Measurements from ENCODE around the gene GSN.

The GSN gene

DNA sequence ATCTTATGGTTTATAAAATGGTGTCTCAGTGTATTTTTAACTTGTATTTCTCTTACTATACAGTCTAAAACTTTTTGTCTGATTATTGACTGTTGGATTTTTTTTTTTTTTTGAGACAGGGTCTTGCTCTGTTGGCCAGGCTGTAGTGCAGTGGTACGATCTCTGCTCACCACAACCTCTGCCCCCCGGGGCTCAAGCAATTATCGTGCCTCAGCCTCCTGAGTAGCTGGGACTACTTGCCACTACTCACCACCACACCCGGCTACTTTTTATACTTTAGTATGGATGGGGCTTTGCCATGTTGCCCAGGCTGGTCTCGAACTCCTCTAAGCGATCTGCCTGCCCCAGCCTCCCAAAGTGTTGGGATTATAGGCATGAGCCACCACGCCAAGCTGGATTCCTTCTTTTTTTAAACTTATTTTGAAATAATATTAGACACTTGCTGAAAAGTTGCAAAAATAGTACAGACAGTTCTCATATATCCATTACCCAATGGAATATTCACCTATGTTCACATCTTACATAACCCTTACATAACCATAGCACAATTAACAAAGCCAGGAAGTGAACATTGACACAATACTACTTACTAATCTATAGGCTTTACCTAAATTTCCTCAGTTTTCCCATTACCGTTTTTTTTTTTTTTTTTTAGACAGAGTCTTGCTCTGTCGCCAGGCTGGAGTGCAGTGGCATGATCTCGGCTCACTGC lies 54.9 kb downstream of the GSN start:
- FAIRE-seq: no peak

DNA sequence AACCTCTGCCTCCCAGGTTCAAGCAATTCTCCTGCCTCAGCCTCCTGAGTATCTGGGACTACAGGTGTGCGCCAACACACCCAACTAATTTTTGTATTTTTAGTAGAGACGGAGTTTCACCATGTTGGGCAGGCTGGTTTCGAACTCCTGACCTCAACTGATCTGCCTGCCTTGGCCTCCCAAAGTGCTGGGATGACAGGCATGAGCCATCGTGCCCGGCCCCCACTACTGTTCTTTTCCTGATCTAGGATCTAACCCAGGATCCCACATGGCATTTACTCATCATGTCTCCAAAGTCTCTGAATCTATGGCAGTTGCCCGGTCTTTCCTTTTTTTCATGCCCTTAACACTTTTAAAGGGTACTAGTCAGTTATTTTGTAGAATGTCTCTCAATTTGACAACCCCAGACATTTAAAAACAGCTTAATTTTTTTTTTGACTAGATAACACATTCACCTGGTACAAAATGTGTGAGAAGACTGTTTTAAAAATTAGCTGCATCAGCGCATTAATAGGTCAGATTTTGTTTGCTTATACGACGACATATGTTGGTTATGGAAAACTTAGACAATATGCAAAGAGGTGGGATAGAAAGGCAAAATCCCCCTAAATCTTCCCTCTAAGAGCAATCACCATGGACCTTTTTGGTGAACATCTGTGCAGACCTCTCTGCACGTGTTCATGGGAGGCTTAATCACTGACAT lies 55.6 kb downstream of the GSN start:
- DNase-seq (ENCODE audit: low spot score) (no peak), FAIRE-seq (no peak)

More for the DNA sequence above, 54.9 kb downstream of the GSN start:
- DNase-seq (ENCODE audit: low spot score): no peak

DNA sequence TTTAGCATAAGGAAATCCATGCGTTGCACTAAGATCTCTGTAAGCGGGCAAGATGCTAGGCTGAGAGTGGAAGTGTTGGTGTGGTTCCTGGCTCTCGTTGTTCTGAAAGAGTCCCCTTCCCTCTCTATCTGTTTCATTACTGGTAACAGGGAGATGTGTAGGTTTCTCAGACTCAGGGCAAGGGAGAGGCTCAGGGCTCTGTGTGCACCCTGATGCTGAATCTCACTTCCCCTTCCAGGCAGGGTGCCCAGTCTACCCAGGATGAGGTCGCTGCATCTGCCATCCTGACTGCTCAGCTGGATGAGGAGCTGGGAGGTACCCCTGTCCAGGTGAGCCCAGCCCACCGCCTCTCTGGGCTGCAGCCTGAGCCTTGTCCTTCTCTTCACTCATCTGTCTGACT lies 56.4 kb downstream of the GSN start:
- FAIRE-seq (no peak), DNase-seq (ENCODE audit: low spot score) (no peak)

DNA sequence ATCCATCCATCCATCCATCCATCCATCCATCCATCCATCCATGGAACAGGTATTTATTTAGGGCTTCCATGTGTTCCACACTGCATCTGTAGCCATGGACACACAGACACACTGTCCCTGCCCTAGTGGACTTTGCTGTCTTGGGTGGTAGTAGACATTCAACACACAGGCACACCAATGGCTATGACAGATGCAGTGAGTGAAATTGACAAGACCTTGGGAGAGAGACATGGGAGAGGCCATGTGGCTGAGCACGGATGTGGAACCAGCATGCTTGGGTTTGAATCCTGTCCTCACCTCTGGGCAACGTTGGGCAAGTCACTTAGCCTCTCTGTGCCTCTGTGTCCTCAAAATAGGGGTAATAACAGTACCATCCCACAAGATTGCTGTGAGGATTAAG lies 56.8 kb downstream of the GSN start:
- DNase-seq (ENCODE audit: low spot score) (no peak), FAIRE-seq (no peak)

DNA sequence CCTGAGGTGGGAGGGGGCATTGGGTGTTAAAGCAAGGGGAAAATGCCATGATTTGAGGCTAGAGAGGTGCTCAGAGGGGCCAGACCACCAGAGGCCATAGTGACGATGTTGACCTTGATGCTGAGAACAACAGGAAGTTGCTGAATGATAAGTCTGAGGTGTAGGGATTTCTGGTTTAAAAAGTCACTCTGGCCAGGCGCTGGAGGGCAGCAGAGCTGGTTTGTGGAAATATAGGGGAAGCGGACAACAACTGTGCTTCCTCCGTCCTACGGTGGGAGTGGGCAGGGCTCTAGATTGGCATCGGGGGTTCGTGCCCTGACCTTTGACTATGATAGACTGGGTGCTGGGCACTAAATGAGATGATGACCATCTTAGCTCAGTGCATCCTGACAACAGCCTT lies 57.4 kb downstream of the GSN start:
- no peak for DNase-seq (ENCODE audit: low spot score)
- no peak for FAIRE-seq

DNA sequence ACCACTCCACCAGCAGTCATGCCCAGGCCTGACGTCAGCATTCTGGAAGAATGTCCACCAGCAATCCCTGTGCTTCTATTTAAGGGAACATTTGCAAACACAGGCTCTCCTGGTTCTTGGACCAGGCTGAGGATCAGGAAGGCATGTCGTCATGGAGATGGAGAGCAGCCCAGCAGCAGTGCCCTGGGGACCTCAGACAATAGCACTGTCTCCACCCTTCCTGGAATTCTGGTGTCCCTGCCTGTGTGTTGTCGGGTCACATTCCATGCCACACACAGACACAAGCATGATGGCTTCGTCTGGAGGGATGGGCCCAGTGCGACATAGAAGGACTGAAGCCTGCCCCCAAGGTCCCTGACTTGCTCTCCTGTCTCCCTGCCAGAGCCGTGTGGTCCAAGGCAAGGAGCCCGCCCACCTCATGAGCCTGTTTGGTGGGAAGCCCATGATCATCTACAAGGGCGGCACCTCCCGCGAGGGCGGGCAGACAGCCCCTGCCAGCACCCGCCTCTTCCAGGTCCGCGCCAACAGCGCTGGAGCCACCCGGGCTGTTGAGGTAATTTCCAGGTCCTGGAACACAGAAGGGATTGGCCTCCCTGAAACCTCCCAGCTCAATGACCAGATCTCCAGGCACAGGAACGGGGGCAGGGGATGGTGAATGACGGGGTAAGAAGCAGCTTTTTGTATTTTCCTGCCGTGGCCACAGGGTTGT lies 58.3 kb downstream of the GSN start:
- FAIRE-seq (no peak), DNase-seq (ENCODE audit: low spot score) (peak; percentile 29)

DNA sequence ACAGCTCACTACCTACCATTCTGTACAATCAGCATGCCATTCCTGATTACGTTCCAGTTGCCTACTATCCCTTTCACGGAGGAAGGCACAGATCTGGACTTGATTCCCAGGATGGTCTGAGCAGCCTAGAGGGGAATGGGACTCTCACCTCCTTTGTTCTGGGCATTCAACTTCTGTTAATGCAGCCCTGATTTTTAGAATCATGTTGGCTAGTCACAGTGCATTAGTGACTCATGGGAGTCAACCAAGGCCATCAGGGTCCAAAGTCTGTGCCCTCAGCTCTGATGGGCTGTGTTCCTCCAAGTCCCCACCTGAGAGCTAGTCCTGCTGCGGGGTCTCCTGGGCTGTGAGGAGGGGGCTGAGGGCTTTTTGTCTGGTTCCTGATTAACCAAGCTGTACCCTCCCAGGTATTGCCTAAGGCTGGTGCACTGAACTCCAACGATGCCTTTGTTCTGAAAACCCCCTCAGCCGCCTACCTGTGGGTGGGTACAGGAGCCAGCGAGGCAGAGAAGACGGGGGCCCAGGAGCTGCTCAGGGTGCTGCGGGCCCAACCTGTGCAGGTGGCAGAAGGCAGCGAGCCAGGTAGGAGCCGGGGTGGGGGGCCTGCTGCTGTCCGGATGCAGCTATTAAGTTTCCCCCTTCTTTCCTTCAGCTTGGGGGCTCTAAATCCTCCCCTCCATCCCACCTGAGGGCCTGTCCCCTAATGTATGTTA lies 59.1 kb downstream of the GSN start:
- DNase-seq (ENCODE audit: low spot score): no peak
- FAIRE-seq: no peak

DNA sequence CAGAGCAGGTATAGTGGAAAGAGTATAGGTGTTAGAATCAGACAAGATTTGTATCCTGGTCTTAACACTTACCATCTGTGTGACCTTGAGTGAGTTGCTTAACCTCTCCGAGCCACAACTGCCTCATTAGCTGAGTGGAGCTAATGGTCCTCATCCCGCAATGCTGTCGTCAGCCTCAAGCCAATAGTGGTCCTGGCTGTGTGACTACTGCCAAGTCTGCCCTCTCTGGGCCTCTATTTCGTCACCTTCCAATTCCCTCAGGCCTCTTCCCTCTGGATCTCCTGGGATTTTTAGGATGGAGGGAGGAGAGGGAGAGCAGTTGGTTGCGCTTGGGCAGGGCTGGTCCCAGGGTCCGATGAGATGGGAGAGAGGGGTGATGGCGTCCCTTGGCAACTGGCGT lies 60.5 kb downstream of the GSN start:
- DNase-seq (ENCODE audit: low spot score): no peak
- no peak for FAIRE-seq

DNA sequence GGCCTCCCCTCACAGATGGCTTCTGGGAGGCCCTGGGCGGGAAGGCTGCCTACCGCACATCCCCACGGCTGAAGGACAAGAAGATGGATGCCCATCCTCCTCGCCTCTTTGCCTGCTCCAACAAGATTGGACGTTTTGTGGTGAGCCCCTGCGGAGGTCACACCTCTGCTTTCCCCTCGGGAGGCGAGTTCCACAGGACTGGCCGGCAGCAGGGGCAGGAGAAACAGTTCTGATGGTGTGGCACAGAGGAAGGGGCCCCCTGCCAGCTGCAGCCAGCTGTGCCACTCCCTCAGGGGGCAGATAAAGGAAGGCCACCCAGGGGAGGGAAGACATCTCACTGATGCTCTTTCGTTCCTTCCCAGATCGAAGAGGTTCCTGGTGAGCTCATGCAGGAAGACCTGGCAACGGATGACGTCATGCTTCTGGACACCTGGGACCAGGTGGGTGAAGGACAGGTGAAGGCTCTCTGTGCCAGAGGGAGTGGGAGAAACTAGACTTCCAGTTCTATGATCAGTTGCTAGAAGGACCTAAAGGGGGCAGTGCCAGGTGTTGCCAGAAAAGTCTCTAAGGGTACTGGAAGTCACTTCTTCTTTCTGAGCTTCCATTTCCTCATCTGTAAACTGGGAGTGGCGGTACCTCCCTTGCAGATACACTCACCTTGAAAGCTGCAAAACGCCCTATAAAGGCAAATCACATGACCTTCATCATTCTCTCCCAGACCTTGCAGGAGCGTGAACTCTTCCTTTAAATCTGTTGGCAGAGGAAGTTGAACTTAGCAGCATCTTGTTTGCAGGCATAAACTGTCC lies 61.1 kb downstream of the GSN start:
- FAIRE-seq (no peak), DNase-seq (ENCODE audit: low spot score) (no peak)

DNA sequence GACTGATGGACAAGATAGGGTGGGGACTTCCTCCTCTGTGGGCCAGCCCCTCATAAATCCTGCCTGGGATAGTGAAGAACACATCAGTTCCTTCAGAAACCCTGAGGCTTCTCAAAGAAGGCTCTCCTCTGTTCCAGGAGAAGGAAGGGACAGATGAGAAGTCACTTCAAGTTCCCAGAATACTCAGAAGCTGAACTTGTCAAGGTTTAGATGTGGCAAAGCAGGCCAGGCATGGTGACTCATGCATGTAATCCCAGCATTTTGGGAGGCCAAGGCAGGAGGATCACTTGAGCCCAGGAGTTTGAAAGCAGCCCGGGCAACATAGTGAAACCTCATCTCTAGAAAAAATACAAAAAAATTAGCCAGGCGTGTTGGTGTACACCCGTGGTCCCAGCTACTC lies 63.6 kb downstream of the GSN start:
- no peak for FAIRE-seq
- DNase-seq (ENCODE audit: low spot score): no peak

DNA sequence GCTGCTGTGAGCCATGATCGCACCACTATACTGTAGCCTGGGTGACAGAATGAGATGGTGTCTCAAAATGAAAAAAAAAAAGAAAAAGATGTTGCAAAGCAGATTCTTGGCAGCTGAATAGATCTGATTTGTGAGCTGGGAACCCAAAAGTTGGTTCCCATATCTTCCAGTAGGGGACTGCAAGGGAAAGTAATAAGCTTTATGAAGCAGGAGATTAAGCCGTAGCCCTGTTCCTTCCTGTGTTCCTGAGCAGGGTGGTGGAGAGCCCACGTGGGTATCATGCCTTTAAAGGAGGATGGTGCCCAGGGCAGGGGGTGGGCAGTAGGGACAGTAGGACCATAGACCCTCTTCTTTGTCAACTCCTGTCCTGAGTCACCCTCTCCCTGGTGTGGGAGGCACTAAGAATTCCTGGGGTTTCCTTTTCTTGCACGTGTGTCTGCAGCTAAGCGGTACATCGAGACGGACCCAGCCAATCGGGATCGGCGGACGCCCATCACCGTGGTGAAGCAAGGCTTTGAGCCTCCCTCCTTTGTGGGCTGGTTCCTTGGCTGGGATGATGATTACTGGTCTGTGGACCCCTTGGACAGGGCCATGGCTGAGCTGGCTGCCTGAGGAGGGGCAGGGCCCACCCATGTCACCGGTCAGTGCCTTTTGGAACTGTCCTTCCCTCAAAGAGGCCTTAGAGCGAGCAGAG lies 64.2 kb downstream of the GSN start:
- FAIRE-seq: no peak
- no peak for DNase-seq (ENCODE audit: low spot score)

DNA sequence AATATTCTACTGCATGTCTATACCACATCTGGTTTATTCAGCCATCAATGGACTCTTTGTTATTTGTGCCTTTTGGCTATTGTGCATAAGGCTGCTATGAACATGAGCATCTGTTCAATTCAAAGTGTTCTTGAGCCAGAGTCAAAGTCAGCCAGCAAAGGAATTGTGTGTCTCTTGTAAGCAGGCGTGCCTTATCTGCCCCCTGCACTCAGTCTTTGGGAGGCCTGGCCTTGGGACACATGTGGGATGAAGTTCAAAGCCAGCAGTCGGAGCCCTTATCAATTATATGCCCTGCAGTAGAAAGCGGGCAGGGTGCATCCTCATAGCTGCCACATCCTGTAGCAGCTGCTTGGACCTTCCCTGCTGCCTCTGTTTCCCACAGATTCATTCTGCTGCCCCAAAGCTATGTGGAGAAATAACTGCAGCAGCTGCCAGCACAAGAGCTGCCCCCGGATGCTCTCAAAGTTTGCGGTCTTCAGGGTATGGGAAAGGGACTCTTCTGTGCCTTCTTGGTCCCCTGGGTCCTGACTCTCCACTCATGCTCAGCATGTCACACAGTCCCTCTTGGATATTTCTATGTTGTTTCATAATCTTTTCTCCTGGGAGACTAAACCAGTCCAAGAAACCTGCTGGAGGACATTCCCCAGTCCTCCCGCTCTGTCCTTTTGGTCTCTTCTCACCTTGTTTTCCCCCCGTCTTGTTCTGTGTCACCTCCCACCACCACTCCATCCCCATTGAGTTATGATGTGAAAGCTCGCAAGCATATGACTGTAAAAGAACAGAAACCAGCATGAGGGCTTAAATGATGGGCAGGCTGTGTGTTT lies 66.2 kb downstream of the GSN start:
- no peak for DNase-seq (ENCODE audit: low spot score)

DNA sequence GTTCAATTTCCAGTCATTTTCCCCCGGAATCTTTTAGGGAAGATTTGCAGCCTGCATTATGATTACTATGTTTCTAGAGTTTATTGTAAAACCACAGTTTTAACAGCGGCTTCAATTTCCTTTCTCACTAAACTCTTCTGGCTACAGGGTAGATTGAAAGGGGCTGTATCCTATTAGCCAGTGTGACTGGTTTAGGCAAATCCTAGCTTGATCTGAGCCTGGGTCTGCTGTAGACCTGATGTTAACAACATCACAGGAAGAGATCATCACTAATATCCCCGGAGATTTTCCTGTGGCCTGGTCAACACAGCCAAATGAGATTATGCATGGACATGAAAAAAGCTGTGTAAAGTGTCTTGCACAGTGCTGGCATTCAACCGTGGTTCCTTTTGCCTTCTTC lies 68.7 kb downstream of the GSN start:
- no peak for DNase-seq (ENCODE audit: low spot score)
- no peak for FAIRE-seq

More for the DNA sequence above, 66.2 kb downstream of the GSN start:
- no peak for FAIRE-seq

DNA sequence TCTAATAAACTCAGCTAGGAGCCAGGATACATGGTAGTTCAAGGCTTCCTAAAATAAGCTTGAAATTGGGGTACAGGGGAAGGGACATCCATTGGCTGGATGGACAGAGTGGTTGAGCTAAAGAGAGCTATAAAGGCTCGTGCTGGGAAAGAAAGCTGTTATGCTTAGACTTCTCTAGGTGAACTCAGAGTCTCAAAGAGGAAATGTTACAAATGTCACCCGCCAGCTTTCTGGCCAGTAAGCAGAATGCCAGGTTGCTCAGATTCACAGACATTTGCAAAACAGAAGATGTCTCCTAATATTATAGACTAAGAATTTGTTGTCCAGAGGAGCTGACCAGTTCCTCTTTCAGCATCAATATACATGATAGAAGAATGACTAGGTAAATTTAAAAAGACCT lies 71.5 kb downstream of the GSN start:
- no peak for DNase-seq (ENCODE audit: low spot score)
- no peak for FAIRE-seq

DNA sequence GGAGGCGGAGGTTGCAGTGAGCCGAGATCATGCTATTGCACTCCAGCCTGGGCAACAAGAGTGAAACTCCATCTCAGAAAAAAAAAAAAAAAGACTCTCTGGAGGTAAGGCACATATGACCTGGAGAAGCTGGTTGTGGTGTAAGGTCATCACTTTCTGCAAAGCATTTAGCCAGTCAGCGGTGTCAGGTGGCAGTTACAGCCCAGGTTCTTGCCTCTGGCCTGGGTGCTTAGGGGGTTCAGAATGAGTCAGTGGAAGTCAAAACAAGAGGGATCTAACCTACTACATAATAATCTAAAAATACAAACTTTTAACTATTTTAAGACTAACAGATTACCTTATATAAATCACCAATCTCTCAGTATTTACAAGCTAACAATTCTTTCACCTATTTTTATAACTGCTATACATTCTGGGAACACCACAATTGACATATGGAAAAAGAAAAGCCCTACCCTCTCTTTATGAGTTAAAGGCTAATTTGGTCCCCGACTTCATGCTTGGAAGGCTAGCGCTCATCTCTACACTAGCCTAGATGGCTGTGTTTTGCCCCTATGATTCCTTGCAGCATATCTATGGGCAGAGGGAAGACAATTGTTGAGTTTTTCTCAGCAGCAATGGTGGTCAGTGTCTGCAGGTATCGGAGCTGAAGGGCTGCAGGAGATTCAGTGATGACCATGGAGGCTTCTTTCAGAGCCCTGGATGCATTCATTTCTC lies 72.9 kb downstream of the GSN start:
- DNase-seq (ENCODE audit: low spot score) (no peak), FAIRE-seq (no peak)

DNA sequence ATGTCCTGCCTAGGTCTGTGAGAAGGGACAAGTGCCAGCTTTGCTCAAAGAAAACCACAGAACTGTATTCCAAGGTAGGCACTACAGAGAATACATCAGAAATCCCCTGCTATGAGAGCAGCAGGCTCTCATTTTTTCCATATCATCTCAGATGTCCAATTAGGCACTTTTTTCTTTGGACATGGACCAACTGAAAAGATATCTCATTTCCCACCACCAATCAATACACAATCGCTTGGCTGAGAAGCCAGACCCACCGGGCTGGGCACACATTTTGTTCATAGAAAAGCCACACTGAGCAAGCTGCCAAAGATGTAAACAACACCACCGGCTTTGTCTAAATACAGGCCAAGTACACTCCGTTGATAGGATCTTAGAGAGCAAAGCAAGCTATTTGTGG lies 76.2 kb downstream of the GSN start:
- FAIRE-seq (no peak), DNase-seq (ENCODE audit: low spot score) (no peak)

DNA sequence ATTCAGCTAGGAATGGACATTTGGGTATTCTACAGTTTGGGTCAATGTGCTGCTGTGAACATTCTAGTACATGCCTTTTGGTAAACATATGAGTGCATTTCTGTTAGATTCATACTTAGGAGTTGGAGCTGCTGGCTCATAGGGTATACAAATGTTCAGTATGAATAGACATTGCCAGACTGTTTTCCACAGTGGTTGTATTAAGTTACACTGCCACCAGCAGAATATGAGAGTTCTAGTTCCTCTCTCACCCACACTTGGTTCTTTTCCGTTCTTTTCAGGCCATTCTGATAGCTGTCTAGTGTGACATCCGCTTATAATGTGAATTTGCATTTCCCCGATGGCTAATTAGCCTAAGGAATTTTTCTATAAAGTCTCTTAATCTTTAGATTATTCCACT lies 77.1 kb downstream of the GSN start:
- DNase-seq (ENCODE audit: low spot score) (no peak), FAIRE-seq (no peak)

DNA sequence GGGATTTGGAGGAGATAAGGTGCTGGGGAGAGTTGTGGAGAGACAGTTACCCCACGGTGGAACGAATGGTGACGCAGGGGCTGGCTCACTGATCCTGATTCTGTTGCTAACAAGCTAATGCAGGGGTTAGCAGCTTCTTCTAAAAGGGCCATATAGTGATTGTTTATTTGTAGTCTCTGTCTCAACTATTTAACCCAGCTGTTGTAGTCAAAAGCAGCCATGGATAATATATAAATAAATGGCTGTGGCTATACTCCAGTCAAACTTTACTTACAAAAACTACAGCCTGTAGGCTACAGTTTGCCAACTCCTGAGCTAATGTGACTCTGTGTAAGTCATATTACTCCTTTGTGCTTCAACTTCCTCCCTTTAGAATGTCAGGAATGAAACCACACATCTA lies 80.3 kb downstream of the GSN start:
- FAIRE-seq (no peak), DNase-seq (ENCODE audit: low spot score) (no peak)

DNA sequence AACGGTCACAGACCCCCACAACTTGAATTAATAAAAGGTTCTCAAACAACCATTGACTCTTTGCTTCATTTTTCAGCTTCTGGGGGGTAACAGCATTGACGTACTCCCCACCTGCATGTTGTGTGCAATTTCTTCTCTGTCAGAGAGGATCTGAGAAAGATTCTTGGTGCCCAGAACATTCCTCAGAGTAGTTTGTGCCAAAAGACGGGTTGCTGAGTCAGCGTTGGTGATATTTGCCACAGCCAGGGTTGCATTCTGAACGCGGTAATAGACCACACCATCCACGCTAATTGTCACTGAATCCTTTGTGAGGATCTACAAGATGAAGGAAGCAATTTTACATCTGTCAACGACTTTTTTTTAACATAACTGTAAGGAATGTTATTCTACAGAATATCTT lies 81.0 kb downstream of the GSN start:
- FAIRE-seq (no peak), DNase-seq (ENCODE audit: low spot score) (peak; percentile 14)
